Kasumi-1 (cell line): Measurements from ENCODE around the gene NLRP9.
"Not testable (repeated sequence)": the region's sequence is repeated elsewhere in the genome, so short reads cannot be mapped to it uniquely, and the experiment has no call there.

Experiments used
- DNase-seq, 2 experiments: peaks; one replicate each; lab custom pipeline; 2025; lab: John Stamatoyannopoulos, UW

The NLRP9 gene

GRCh38 chr19:55738302-55738701, at the start of gene NLRP9:
TSS of gene NLRP9 (minus strand) at chr19:55738402. CDS start at chr19:55738374, 28 bp downstream.
- no peak for DNase-seq

- DNase-seq: no peak
Measured at GRCh38 chr19:55781112-55781511, 42.9 kb upstream of the NLRP9 start.

- no peak for DNase-seq
Measured at GRCh38 chr19:55778331-55778730, 40.1 kb upstream of the NLRP9 start.

GRCh38 chr19:55777528-55777927, 39.3 kb upstream of the NLRP9 start:
- no peak for DNase-seq

- DNase-seq: not testable (repeated sequence)
Measured at GRCh38 chr19:55769632-55770031, 31.4 kb upstream of the NLRP9 start.

- not testable (repeated sequence) for DNase-seq
Measured at GRCh38 chr19:55768818-55769217, 30.6 kb upstream of the NLRP9 start, which contains the start of gene RFPL4AL1. TSS of gene RFPL4AL1 (plus strand) at chr19:55769118. CDS start at chr19:55771805, 2,687 bp downstream.

- DNase-seq: no peak
Measured at GRCh38 chr19:55766466-55766865, 28.3 kb upstream of the NLRP9 start.

GRCh38 chr19:55758797-55759196, 20.6 kb upstream of the NLRP9 start, which contains the start of gene RFPL4A:
TSS of gene RFPL4A (plus strand) at chr19:55759097. CDS start at chr19:55761801, 2,704 bp downstream.
- DNase-seq: not testable (repeated sequence)

- not testable (repeated sequence) for DNase-seq
Measured at GRCh38 chr19:55756808-55757207, 18.6 kb upstream of the NLRP9 start.

GRCh38 chr19:55753401-55753800, 15.2 kb upstream of the NLRP9 start:
- no peak for DNase-seq

GRCh38 chr19:55750715-55751114, 12.5 kb upstream of the NLRP9 start:
- no peak for DNase-seq

- DNase-seq: not testable (repeated sequence)
Measured at GRCh38 chr19:55730378-55730777, 7.8 kb downstream of the NLRP9 start.

GRCh38 chr19:55723491-55723890, 14.7 kb downstream of the NLRP9 start:
- no peak for DNase-seq

- DNase-seq: no peak
Measured at GRCh38 chr19:55720801-55721200, 17.4 kb downstream of the NLRP9 start.

GRCh38 chr19:55720214-55720746, 17.9 kb downstream of the NLRP9 start:
- no peak for DNase-seq

GRCh38 chr19:55717879-55718711, 20.1 kb downstream of the NLRP9 start:
- DNase-seq: not testable (repeated sequence)

GRCh38 chr19:55717251-55717650, 21.0 kb downstream of the NLRP9 start:
- DNase-seq: no peak

- DNase-seq: no peak
Measured at GRCh38 chr19:55716531-55716930, 21.7 kb downstream of the NLRP9 start.

- DNase-seq: no peak
Measured at GRCh38 chr19:55712804-55713631, 25.2 kb downstream of the NLRP9 start.

- no peak for DNase-seq
Measured at GRCh38 chr19:55711719-55712118, 26.5 kb downstream of the NLRP9 start.

- no peak for DNase-seq
Measured at GRCh38 chr19:55705972-55706371, 32.2 kb downstream of the NLRP9 start.

- peak in 1 of 2 experiments; percentile 7 for DNase-seq
Measured at GRCh38 chr19:55704494-55705245, 33.5 kb downstream of the NLRP9 start.
